GM18502 (cell line): ENCODE results near the gene USP54.

Experiments
- ATAC-seq: cut with Tn5 transposase; IDR thresholded peaks from one replicate; pipeline ENCODE4 v1.9.1; 2021; ENCODE audit warnings: mild to moderate bottlenecking; ENCODE audit not compliant: unreplicated experiment, poor library complexity

The USP54 gene

GRCh38 chr10:73485320-73485719, 105.8 kb downstream of the USP54 start:
- no peak for ATAC-seq

GRCh38 chr10:73480158-73480557, 111.0 kb downstream of the USP54 start:
- peak; percentile 52 for ATAC-seq

DNA sequence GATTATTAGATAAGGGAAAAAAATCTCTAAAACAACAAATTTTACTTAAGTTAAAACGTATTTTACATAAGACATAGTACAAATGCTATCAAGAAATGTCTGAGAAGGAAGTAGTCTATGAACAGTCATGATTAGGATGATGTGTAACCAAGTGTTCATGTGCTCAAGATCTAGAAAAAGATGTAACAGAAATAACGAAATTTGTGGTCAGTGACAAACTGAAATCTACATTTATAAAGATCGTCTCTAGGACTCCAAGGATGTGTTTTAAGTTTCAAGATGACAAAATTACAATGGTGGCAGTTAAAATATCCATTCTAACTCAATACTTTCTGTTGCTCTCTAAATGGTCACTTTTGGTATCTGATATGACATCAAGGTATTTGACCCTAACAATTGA, 112.5 kb downstream of the USP54 start:
- no peak for ATAC-seq

DNA sequence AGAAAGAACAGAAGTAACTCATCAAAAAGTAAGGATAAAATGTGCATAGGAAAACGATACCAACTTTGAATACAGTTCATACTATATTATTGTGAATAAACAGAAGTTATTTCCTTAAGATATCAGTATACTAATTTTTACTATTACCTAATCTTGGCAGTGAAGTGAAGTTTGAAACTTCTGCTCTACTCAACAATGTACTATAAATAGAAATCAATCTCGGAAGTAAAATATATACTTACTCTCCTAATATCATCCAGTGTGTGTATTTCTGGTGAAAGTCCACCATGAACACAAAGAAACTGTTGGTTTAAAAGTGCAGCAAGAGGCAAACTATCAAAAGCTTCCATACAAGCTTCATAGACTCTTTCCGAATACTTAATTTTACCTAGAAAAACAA, 119.9 kb downstream of the USP54 start:
- ATAC-seq, result no peak

- ATAC-seq, result no peak
These were observed 121.6 kb downstream of the USP54 start for GRCh38 chr10:73469579-73469978.

GRCh38 chr10:73467206-73467605, 123.9 kb downstream of the USP54 start:
- no peak for ATAC-seq

GRCh38 chr10:73465978-73466726, 125.0 kb downstream of the USP54 start:
- ATAC-seq, result no peak

GRCh38 chr10:73460897-73461296, 130.2 kb downstream of the USP54 start:
- no peak for ATAC-seq

DNA sequence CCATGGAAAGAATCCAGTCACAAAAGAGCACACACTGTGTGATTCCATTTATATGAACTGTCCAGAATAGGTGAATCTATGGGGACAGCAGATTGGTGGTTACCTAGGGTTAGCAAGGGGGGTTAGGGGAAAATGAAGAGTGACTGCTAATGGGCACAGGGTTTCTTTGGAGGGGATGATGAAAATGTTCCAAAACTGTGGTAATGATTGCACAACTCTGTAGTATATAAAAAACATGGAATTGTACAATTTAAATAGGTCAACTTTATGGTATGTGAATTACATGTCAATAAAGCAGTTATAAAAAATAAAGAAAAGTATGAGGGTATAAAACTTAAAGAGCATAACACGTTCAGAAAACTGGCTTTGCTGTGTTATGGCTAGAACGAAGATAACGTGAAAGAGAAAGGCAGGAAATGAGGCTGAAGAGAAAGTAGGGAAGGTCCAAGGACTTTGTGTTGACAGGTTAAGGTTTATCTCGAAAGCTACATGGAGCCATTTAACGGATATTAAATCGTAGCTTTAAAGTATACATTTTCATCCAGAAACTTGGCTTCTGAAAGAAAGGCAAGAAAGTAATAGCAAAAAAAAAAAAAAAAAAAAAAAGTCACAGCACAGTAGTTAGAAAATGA, 131.3 kb downstream of the USP54 start:
- ATAC-seq, result no peak

DNA sequence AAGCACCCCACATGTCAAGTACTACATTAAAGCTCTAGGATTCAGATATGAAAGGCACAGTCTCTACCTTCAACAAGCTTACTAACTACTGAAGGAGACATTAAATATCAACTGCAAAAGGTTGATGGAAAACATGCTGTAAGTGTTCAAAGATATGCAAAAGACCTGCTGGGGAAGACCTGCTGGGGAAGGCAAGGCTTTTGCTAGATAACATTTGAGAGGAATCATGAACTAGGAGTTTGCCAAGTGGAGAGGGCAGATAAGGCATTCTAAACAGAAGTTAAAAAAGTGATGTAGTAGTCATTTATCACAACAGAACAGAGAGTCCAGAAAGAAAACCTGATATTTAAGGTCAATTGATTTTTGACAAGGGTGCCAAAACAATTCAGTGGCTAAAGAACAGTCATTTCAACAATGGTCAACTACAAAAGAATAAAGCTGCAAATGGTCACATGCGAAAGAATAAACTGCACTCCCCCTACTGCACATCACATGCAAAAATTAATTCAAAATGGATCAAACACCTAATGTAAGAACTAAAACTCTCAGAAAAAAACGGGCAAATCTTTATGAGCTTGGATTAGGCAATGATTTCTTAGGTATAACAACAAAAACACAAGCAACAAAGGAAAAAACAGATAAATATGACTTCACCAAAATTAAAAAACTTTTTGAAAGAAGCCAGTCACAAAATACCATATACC, 134.8 kb downstream of the USP54 start:
- no peak for ATAC-seq

- no peak for ATAC-seq
These were observed 142.0 kb downstream of the USP54 start for GRCh38 chr10:73449113-73449512.

- ATAC-seq, result no peak
These were observed 142.8 kb downstream of the USP54 start for GRCh38 chr10:73448384-73448783.
